Spleen (tissue), 11 donors: ENCODE measurements around the gene ATRN. TPM values are rescaled to one million over a fixed set of nuclear protein-coding genes. Genes with fewer than 3 reads are reported as not detected.

ENCODE experiments used
- DNase-seq: peaks from one replicate; pipeline ENCODE4 v3.0.0-alpha.2; 2020
- H3K27ac ChIP-seq, 8 donors: fragments of 200-600 bp; sonication (generic) in 7 of 8; 1 replicate in 4 of 8; 2 replicates in 4 of 8; pipeline versions ENCODE4 v1.5.0 to v1.8.0; 2016 to 2021; ENCODE audit warnings: inconsistent platforms in 4 of 8, mild to moderate bottlenecking in 4 of 8, moderate library complexity in 1 of 8
- H3K27me3 ChIP-seq, 7 donors: fragments of 200-600 bp; sonication (generic) in 6 of 7; replicated peaks in 1 of 7; 1 replicate in 4 of 7; 2 replicates in 3 of 7; pipeline versions ENCODE4 v1.5.0 to v1.8.0; 2016 to 2021; ENCODE audit warnings: inconsistent platforms in 3 of 7, mild to moderate bottlenecking in 1 of 7
- H3K36me3 ChIP-seq, 6 donors: fragments of 200-600 bp; sonication (generic) in 5 of 6; 1 replicate in 4 of 6; 2 replicates in 2 of 6; pipeline versions ENCODE4 v1.5.0 to v1.8.0; 2016 to 2021; ENCODE audit warnings: inconsistent platforms in 2 of 6
- H3K4me1 ChIP-seq, 6 donors: fragments of 200-600 bp; sonication (generic) in 5 of 6; 1 replicate in 3 of 6; 2 replicates in 3 of 6; pipeline versions ENCODE4 v1.5.0 to v1.8.0; 2016 to 2021; ENCODE audit warnings: inconsistent platforms in 3 of 6
- H3K4me3 ChIP-seq, 8 donors: fragments of 200-600 bp; sonication (generic) in 7 of 8; 1 replicate in 4 of 8; 2 replicates in 4 of 8; pipeline versions ENCODE4 v1.5.0 to v1.8.0; 2016 to 2021; ENCODE audit warnings: inconsistent platforms in 4 of 8, mild to moderate bottlenecking in 4 of 8, moderate library complexity in 2 of 8
- H3K9me3 ChIP-seq, 8 donors: fragments of 200-600 bp; sonication (generic) in 7 of 8; 1 replicate in 4 of 8; 2 replicates in 4 of 8; pipeline versions ENCODE4 v1.5.0 to v1.8.0; 2016 to 2021; ENCODE audit warnings: inconsistent platforms in 4 of 8
- CTCF ChIP-seq, 11 experiments: fragments of 200-600 bp in 7 of 11; fragments of 450-650 bp in 4 of 11; sonication (generic) in 4 of 11; IDR thresholded peaks in 8 of 11; conservative IDR thresholded peaks in 3 of 11; 1 replicate in 7 of 11; 2 replicates in 4 of 11; pipeline versions ENCODE4 v1.4.0 to v1.8.0; 2016 to 2021; ENCODE audit warnings: antibody characterized with exemption in 11 of 11, inconsistent platforms in 4 of 11, mild to moderate bottlenecking in 1 of 11
- POLR2A ChIP-seq, 3 donors: fragments of 450-650 bp; IDR thresholded peaks; one replicate each; pipeline ENCODE4 v1.5.1; 2017; ENCODE audit warnings: antibody characterized with exemption in 3 of 3, mild to moderate bottlenecking in 1 of 3
- POLR2AphosphoS5 ChIP-seq, 3 donors: sonication (generic); formaldehyde crosslinking; IDR thresholded peaks; one replicate each; pipeline ENCODE4 v1.5.1; 2017; ENCODE audit warnings: antibody characterized with exemption in 3 of 3
- WGBS, 5 donors: extraction: QIAGEN DNeasy Blood & Tissue Kit in 3 of 5; methylation state at CpG; one replicate each; pipeline versions ENCODE4 v1.1.5 to v1.1.7; 2013 to 2018; 5-methylcytosine and 5-hydroxymethylcytosine counted together
- intact Hi-C: fragments of 100-400 bp; cut with DNase I; formaldehyde crosslinking; loops from one replicate; pipeline ENCODE4 v1.15.0; 2023; ENCODE audit warnings: low total_unique reads
- polyA plus RNA-seq, 3 donors: library from polyadenylated mRNA; stranded (reverse); fragments of 200-250 nt; gene quantifications; one replicate each; pipeline ENCODE4 v1.2.1, GENCODE V29; 2013
- total RNA-seq, 7 donors: library from RNA; depleted of rRNA in 3 of 7; stranded (reverse); fragments of >200 nt in 3 of 7; fragmentation: NEBNext Ultra II Directional in 4 of 7; extraction: Animal tissue kit (Norgen Biotek cat#: 25700) in 4 of 7; gene quantifications; one replicate each; pipeline versions ENCODE4 v1.1.0 to v1.2.1, GENCODE V29; 2016 to 2021
- donor health status: healthy with polysubstance abuse.
- donor health status: DM: no; HTN: no; CAD: no; lungs with moderate emphysema.
- donor health status: DM: no; HTN: no; CAD: no.
- donor health status: Bipolar disorder and iron deficiency.
- donor health status: healthy.
- donor health status: DM: no; HTN: no; CAD: no.
- donor health status: DM: yes; HTN: yes; CAD: no.

ATRN gene
- total and polyA plus RNA-seq, 10 donors = 1.8 to 49.9 (median 27.6) TPM

DNA sequence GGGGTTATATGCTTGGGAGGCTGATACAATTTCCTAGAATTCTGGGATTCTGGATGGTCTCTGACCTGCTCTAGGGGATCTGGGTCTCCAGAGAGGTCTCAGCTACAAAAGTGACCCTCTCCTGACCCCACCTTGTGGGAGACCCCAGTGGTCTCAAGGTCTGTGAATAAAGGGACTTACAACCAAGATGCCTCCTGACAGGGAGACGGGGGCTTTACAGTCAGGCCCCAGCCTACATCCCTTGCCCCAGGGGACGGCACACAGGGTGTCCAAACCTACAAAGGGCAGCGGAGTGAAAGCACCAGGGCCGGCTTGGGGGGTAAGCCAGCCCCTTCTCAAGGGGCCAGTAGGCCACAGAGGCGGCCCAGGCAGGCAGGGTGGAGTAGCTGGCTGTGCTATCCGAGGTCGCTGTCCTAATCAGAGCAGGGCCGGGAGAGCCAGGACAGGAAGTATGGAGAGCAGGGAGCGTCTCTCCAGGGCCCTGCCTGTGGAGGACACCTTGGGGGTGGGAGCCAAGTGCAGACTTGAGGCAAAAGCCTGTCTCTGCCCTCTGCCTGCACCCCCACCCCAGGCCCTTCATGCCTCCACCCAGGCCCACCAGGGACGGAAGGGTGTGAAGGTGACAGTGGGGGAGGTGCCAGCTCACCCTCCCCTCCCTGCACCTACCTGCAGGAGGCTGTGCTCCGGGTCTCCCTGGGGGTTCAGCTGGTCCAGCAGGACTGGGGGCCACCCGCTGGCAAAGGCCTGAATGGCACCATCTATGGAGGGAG lies 188.9 kb downstream of the ATRN start:
- H3K27me3 ChIP-seq = peaks cover 0 to 70% (median 31%) of the 10 kb centered on the region in 7 donors
- no peak for DNase-seq

GRCh38 chr20:3660262-3661059 lies 189.6 kb downstream of the ATRN start:
- Histone ChIP-seq H3K4me1 (peaks cover 0 to 28% (median 10%) of the 10 kb centered on the region in 6 donors), H3K9me3 (peaks cover 0 to 2% (median 0%) of the 10 kb centered on the region in 8 donors), H3K4me3 (peak overlapping the region in 2 of 8 donors; percentile 5 to 46), H3K27ac (no peak overlapping the region), H3K36me3 (no peaks in the 10 kb centered on the region), H3K27me3 (peaks cover 0 to 74% (median 31%) of the 10 kb centered on the region in 7 donors)
- DNase-seq = no peak
- WGBS, 5 donors = 2 to 6% (median 4%) methylated on average over 10 to 75 of the region's 75 CpGs
- intact Hi-C loops = no loop called here
- TF ChIP-seq POLR2A (IDR thresholded peaks at IDR 0.05) (no peak), CTCF (IDR thresholded peaks at IDR 0.05 in 8 of 11, conservative IDR thresholded peaks at IDR 0.05 in 3 of 11) (no peak), POLR2AphosphoS5 (IDR thresholded peaks at IDR 0.05) (no peak)

More for the DNA sequence above, 188.9 kb downstream of the ATRN start:
- Histone ChIP-seq H3K9me3 (peaks cover 0 to 8% (median 0%) of the 10 kb centered on the region in 8 donors), H3K4me3 (no peak overlapping the region), H3K4me1 (peaks cover 0 to 28% (median 10%) of the 10 kb centered on the region in 6 donors), H3K27ac (no peak overlapping the region), H3K36me3 (no peaks in the 10 kb centered on the region)
- 62 to 75% (median 66%) methylated on average over 5 to 12 of the region's 12 CpGs for WGBS, 5 donors
- intact Hi-C loops = no loop called here
- TF ChIP-seq POLR2A (IDR thresholded peaks at IDR 0.05) (no peak), POLR2AphosphoS5 (IDR thresholded peaks at IDR 0.05) (no peak), CTCF (IDR thresholded peaks at IDR 0.05 in 8 of 11, conservative IDR thresholded peaks at IDR 0.05 in 3 of 11) (no peak)

DNA sequence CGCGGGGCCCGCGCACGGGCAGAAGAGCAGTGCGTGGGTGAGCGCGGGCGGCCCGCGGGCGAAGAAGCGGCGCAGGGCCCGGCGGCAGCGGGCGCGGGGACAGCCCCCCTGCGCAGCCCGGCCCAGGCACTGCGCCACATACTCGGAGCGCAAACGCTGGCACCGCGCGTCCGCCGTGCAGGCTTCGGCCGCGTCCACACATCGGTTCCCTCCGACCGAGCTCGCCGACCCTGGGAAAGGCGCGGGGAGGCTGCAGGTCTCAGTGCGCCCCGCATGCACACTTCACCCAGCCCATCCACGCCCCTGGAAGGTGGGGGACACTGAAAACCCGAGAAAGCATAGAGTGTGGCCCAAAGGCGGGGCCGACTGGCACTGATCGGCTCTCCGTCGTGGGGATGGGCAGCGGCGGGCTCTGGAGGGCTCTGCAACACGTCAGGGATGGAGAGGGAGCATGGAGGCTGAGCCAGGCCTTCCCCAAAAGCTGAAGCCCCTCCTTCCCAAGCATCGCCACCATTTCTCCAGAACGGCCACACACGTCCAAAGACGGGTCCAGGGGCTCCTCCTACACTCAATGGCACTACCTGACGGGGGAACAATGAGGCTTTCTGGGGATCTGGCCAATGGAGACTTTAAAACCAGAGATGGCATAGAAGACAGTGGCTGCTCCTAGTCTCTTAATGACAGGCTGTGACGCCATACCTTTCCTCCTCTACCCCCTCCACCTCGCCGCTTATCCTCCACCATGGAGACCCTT lies 190.4 kb downstream of the ATRN start:
- Histone ChIP-seq H3K27ac (no peak overlapping the region), H3K4me1 (peaks cover 0 to 34% (median 14%) of the 10 kb centered on the region in 6 donors), H3K27me3 (peaks cover 0 to 76% (median 31%) of the 10 kb centered on the region in 7 donors), H3K4me3 (peak overlapping the region in 1 of 8 donors; percentile 46), H3K36me3 (no peaks in the 10 kb centered on the region), H3K9me3 (no peaks in the 10 kb centered on the region)
- TF ChIP-seq CTCF (IDR thresholded peaks at IDR 0.05 in 8 of 11, conservative IDR thresholded peaks at IDR 0.05 in 3 of 11) (no peak), POLR2A (IDR thresholded peaks at IDR 0.05) (no peak), POLR2AphosphoS5 (IDR thresholded peaks at IDR 0.05) (no peak)
- 13 to 26% (median 16%) methylated on average over 20 to 60 of the region's 60 CpGs for WGBS, 5 donors
- intact Hi-C loops = no loop called here
- DNase-seq = no peak
